ENCODE results near the gene LIMS2.

Gene LIMS2, protein sequence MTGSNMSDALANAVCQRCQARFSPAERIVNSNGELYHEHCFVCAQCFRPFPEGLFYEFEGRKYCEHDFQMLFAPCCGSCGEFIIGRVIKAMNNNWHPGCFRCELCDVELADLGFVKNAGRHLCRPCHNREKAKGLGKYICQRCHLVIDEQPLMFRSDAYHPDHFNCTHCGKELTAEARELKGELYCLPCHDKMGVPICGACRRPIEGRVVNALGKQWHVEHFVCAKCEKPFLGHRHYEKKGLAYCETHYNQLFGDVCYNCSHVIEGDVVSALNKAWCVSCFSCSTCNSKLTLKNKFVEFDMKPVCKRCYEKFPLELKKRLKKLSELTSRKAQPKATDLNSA

DNA sequence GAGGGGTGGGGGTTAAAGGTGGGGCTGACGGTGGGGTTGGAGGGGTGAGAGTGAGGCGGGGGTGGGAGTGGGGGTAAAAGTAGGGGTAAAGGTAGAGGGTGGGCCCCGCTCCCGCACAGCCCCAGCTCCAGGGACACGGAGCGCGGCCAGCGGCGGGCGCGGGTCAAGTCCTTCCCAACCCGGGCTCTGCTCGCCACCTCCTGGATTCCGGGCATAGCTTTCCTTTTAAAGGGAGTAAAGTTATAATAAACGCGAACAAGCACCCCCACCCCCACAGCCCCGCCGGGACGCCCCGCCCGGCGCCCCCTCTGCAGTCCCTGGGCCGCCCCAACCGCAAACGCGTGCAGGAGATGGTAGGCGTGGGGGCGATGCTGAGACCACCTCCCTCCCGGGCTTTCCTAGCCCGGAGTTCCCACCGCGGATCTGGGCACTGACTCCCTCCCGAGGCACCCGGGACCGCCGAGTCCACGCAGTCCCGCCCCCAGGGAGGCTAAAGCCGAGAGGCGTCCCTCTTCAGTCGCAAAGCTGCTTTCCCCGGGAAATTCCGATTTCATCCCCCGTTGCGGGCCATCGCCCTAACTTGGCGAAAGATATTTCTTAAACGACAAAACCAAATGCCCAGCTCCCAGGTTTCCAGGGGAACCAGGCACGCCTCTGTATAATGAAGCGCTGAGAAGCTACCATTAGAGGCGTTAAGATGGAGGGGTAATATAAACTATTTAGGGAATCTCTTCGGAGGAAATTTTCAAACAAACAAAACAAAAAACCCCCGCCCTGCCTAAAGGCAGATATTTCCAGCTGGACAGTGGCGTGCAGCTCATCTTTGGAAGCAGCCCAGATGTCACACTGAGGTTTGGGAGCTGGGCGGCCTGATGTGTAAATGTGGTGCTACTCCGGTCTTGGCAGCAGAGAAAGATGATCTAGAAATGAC lies at the start of gene LIMS2:
TSS of gene LIMS2 (minus strand) at position 200 of the 931 bp plus-strand sequence. CDS start 506 bp downstream, outside the sequence.
- DNase-seq = no peak

DNA sequence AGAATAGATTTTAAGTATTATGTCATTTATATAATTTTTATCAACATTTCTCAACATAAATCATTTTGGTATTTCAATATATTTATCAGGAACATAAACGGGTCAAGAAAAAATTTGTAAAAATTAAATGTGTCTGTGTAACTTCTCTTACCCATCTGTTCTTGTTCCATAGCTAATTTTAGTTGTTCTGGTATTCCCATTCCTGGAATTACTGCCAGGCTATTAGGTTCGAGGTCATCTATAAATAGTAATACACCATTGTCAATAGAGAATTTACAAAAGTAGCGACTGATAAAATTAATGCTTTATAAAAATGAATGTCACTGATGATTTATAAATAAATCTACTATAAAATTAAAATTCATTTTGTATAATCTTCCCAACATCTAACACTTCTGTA lies 47.5 kb upstream of the LIMS2 start:
- DNase-seq = no peak

DNA sequence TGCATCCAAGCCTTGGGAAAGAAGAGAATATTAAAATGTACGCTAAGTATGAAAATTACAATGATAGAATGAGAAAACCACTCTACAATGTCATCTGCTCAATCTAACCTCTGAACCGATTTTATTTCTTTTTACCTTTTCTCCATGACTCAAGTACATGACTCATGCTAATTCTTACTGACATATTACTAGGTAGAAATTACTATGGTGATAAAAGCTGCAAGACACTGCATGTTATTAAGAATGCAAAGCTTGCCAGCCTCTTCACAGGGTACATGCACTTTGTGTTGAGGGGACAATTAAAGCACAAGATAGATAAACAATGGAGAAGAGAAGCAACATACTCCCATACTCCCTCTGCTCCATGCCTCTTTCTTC lies 46.6 kb upstream of the LIMS2 start:
- no peak for DNase-seq

DNA sequence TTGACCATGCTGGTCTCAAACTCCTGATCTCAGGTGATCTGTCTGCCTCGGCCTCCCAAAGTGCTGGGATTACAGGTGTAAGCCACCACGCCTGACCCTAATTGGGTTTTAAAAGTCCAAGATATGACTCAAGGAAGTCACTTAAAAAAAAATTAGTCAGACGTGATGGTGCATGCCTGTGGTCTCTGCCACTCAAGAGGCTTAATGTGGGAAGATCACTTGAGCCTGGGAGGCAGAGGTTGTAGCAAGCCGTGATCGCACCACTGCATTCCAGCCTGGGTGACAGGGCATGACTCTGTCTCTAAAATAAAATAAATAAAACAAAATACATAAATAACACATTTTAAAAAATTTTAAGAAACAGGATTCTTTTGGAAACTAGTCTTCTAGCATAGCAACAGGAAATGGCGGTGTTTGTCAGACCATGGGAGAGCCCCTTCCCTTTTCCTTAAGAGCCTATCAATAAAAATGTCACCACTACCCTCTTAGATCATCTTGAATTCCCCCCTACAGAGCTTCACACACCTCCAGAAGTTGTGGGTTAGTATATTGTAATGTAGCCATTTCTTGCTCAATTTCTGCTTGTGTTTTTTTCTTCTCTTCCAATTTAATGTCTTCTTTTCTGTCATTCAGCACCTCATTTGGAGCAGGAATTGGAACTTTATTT lies 46.1 kb upstream of the LIMS2 start:
- DNase-seq = no peak

DNA sequence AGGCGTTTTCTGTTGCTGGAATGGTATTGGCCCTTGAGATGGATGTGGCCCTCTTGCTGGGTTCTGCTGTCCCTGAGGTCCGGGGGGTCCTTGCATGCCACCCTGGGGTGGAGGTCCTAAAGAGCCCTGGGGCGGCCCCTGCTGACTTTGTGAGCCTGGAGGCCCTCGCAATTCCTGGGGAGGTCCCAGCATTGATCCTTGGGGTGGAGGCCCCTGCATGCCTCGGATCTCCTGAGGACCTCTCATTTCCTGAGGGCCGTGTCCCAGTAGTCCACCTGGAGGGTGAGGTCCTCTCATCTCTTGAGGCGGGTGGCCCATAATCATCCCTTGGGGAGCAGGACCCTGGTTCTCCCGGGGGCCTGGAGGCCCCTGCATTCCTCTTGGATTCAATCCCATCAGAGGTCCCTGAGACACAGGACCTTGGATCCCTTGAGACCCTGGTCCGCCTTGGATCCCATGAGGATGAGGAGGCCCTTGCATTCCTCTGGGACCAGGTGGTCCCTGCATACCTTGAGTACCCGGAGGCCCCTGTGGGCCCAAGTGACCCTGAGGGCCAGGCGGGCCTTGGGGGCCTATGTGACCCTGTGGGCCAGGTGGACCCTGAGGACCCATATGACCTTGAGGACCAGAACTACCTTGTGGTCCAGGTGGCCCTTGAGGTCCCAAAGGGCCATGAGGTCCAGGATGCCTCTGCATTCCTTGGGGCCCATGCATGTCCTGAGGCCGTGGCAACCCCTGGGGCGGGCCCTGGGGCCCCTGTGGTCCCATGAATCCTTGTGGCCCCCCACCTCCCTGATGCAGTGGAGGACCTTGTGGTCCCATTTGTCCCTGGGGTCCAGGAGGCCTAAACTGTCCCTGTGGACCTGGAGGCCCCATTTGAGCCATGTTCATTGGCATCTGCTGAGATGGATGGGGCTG lies 44.2 kb upstream of the LIMS2 start:
- DNase-seq = no peak

DNA sequence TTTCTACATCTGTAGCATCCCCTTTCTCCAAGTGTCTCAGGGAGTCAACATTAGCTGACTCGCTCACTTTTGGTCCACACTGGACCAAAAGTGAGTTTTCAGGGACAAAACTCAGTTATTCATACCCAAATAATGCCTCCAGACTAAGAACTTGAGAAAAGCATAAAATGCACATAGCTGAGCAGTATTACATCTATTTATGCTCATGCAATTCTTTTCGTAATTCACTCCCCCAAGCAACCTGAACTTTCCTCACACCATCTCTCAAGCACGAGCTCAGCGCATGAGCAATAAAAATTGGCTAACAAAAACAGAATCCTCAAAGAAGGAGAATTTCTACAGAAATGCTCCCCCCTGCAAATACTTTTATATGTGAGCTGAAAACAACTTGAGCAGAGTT lies 42.9 kb upstream of the LIMS2 start:
- no peak for DNase-seq

DNA sequence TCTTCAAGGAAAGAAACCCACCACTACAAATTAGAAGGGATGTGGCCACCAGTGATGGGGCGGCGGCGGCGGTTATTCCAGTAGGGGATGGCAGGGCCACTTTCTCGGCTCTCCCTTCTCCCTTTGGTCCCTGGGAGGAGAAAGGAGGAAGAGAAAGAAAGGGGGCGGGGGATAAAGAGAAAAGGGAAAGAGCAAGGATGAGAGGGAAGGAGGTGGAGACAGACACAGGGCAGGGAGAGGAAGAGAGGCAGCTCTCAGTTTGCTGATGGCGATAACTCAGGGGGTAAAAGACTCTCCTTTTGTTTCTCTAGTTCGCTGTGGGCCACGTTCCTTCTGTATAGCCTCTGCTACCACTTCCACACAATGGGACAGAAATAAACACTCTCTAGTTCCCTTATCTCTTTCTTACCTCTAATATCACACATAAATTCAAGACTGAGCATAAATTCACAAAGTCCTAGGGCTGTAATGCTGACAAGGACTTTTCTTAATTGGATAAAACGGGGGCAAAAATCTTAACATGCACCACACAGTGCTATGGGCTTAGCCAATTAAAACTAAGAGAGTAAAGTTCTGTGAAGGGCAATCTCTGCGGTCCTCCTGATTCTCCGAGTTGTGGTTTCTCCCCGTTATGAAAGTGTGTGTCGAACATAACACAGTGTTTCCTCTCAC lies 40.6 kb upstream of the LIMS2 start:
- no peak for DNase-seq

DNA sequence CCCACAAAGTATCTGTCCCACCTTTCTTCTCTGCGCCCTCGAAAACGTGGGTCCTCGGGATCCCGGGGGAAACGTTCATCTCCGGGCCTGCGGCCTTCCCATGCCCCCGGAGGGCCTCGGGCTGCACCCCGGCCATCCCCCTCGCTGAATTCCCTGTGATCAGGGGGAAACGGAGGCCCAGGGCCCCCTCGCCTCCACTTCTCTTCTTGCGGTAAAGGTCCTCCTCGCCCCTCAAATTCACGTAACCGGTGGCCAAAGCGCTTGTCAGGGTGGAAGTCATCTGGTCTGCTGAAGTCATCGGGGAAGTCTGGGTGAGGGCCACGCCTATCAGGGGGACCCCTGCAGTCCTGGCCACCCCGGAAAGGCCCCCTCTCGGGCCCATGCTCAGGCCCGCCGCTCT lies 38.2 kb upstream of the LIMS2 start:
- DNase-seq = no peak

DNA sequence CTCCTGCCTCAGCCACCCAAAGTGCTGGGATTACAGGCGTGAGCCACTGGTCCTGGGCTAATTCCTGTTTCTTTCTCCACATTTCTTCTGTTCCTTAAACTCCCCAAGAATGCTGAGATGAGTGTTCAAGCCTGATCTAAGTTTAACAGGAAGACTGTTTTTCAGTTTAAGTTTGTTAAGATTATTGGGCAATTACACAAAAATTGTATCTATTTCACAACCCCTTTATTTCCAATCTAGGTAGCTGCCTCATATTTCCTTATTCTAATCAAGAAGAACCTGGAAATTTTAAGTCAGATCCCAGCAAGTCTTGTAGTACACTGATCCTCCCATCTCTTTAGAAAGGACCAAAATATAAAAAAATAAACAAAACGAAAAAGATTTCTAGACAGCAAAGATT lies 37.7 kb upstream of the LIMS2 start:
- DNase-seq = no peak

DNA sequence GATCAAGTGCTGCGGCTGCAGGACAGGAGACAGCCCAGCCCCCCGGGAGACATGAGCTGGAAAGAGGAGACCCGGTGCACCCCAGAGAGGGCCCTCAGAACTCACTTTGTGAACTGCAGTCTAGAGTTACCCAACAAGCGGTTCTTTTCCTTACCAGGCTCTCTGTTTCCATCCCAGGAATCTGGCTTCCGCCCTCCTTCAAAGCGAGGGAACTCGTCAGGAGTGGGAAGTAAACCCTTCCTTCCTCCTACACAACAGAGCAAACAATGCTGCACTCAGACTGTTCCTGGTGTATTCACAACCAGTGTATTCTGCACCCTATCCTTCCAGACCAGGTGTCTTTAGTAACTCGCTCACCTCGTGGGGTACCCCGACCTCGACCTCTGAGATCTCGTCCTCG lies 34.0 kb upstream of the LIMS2 start:
- no peak for DNase-seq

DNA sequence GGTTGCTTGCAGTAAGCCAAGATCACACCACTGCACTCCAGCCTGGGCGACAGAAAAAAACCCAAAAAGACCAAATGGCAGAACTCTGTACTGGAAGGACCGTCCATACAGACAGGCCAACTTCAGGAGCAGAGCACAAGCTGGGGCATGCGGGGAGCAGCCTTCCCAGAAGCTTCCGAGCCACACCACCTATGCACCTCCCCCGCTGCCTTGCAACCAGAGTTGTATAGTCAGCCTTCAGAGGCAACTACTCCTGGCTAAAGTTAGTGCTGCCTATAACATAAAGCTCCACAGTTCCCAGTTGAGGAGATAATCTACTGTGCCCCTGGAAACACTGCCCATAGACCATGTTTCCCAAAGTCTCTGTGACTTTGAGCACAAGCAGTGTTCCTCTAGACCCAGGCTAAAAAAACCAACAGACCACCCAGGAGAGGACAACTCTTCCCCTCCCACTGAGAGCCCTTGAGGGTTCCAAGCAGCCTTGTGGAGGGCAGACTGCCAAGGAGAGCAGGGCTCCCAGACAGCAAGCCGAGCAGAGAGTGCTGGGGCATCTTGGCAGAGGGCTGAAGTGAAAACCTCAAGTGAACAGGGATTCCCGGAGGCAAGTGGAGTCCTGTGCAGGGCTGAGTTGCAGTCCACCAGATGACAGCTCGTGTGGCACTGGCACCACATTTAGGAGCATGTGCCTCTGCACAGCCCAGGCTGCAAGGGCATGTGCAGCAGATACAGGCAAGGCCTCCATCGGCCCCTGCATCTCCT lies 32.7 kb upstream of the LIMS2 start:
- DNase-seq = no peak

DNA sequence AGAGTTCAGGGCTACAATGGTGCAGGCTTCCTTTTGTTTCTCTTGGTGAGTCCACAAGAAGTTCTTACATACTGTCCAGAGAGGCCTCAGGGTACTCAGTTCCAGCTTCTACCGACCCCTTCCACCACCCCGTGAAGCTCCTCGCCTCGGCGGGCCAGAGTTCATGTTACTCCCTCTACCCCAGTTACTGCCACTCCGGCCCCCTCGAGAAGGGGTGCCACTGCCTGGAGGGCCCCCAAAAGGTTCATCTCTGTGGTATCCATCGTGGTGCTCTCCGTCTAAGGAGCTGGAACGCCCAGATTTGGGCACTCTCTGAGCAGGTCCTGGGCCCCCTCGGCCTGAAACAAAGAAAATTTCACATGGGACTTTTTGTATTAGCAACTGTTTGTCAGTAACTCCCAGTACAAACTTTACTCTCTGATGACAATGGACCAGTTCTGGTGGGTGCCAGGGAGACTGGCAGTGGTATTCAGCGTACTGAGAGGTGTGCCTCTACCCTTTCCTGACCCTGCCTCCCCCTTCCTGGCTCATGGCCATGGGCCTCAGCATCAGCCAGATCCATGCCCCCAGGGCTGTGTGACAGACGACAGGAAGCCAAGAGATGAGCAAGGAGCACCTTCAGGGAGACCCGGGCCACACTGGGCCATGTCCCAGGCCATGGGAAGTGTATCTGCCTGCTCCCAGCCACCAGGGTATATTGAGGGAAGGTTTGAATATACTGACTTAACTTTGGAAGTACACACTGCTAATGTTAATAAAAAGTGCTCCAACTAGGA lies 31.1 kb upstream of the LIMS2 start:
- no peak for DNase-seq

DNA sequence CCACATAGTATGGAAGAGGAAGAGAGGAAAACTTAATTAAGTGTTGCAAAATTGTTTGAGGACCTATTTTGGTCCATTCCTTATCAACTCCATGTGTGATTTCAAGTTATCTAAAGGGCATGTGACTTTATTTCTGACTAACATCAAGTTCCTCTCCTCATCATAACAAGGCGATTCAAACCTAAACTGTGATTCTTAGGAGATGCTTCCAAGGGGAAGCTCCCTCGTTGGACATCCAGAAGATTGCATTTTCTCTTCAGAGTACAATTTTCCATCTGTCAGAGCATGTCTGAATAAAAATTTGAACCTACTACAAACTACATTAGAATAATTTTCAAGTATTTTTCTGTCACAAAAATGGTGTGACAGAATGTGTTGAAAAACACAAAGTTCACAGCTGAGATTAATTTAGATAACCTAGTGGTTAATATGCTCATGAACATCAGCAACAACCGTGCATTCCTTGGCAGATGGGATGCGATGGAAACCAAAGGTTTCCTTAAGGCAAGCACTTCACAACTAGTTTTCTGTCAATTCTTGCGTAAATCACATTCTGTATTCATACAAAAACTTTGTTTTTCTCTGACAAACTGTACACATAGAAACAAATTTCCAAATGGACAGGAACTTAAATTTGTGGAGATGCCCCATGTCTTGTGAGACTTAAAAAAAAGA lies 30.2 kb upstream of the LIMS2 start:
- no peak for DNase-seq

DNA sequence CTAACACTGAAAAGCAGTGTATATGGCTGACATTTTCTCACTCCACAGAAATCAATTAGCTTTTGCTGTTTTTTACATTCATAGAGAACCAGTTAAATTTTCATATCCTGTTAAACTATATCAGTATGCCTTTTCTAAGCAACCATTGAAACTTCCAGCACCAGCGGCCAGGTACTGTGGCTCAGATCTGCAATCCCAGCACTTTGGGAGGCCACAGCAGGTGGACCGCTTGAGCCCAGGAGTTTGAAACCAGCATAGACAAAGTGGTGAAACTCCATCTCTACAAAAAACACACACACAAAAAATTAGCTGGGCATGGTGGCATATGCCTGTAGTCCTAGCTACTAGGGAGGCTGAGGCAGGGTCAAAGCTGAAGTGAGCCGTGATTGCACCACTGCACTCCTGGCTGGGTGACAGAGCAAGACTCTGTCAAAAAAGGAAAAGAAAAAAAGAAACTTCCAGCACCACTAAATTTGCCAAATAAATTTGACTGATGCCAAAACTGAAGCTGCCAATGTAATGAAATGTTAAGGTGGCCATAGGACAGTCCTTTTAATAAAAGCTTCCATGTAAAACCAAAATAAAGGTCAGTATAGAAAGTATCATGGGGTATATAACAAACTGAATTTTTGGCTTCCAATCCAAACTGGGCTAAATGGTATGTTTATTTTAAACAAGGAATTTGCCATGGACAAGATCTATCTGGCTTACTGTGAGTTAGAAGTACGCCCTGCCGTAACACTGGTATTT lies 29.5 kb upstream of the LIMS2 start:
- no peak for DNase-seq

DNA sequence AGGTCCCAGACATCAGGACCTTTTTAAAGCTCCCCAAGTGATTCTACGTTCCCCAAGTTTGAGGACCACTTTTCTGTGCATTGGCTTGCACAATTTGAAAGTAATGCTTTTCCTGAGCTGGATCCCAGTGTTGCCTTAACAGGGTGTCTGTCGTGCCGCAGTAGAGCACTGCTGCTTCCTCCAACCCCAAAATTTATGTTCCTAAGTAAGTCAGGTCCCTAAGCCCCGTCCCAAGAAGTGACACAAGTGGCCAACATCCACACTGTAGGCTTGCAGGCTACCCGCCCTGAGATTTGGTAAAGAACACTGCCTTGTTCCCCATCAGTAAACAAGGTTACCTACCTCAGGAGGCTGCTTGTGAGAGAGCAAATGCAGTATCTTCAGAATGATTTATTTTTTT lies 28.0 kb upstream of the LIMS2 start:
- no peak for DNase-seq

DNA sequence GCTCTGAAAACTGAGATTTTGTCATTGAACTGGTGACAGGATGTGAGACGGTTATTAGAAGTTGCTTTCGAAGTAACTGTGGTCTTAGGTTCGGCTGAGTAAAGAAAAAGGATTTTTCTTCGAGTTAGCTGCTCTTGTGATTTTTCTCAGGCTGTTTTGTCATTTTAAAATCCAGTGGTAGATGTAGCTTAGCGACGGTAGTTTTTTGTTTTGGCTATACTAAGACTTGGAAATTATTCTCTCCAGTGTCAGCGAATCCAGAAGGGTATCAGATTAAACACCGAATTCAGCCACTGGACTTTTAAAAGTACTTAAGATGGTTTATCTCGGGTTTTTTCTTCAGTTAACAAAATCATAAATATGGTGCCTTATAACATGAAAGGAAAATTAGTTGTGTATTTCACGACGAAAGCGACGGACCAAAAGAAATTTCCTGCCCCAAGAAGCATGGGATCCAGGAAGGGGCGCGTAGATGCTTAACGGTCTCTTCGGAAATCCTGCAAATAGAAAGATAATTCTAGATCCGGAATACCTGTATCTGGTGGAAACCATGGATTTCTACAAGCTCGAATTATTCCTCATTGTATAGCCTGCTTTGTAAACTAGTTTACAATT lies 27.2 kb upstream of the LIMS2 start:
- no peak for DNase-seq

DNA sequence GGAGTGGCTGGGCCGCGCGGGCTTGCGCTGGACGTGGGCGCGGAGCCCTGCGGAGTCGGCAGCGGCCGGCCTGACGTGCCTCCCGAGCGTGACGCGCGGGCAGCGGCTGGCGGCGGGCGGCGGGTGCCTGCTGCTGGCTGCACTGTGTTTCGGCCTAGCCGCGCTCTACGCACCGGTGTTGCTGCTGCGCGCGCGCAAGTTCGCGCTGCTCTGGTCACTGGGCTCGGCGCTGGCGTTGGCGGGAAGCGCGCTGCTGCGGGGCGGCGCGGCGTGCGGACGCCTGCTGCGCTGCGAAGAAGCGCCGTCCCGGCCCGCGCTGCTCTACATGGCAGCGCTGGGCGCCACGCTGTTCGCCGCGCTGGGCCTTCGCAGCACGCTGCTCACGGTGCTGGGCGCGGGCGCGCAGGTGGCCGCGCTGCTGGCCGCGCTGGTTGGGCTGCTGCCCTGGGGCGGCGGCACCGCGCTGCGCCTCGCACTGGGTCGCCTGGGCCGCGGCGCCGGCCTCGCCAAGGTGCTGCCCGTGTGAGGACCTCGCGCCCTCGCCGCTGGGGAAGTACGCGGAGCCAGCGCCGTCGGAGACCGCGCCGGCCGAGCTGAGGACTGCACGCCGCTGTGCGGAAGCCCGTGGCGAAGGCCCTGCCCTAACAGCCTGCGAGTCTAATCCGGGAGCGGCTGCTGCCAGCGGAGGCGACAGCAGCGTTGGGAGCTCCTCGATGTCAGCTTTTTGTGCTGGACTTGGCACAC lies 26.5 kb upstream of the LIMS2 start:
- DNase-seq = peak; percentile 77 to 81

DNA sequence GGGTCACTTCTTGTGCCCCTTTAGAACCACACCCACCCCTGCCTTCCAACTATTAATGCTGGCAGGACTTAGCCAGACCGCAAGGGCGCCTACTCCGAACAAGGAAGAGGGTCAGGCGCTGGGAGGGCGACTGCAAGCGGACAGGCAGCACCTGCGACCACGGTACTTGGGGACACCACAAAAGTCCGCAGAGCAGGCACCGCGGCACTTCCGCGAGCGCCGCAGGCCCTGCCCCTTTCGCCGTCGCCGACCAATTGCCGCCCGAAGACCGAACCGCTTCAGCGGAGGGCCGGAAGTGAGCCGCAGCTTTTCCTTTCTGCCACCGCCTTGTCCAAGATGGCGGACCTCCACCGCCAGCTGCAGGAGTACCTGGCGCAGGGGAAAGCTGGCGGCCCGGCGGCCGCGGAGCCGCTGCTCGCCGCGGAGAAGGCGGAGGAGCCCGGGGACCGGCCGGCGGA lies 25.9 kb upstream of the LIMS2 start, which contains the start of gene SFT2D3:
TSS of gene SFT2D3 (plus strand) at position 305 of the 458 bp plus-strand sequence. CDS start at position 337, 32 bp downstream.
- DNase-seq = peak; percentile 86 to 90

All from activated CD4-positive, alpha-beta T cell treated with anti-CD3 and anti-CD28 coated beads for 4 hours (primary cell).